HepG2 (cell line): ENCODE measurements around the gene KIAA1191. TPM values are rescaled to one million over a fixed set of nuclear protein-coding genes. Genes with fewer than 3 reads are reported as not detected.

Experiments
- ADNP ChIP-seq: sonication (generic); formaldehyde crosslinking; IDR thresholded peaks from 2 replicates; pipeline ENCODE4 v1.4.0; 2020; ENCODE audit warnings: missing genetic modification reagents
- FOXP1 ChIP-seq, 2 experiments: fragments of 450-650 bp in 1 of 2; IDR thresholded peaks; 2 replicates each; pipeline ENCODE4 v1.6.1; 2017 to 2018; ENCODE audit warnings: antibody characterized with exemption in 1 of 2
- HES4 ChIP-seq: sonication (generic); formaldehyde crosslinking; IDR thresholded peaks from 2 replicates; pipeline ENCODE4 v1.9.0; 2021; ENCODE audit warnings: mild to moderate bottlenecking, missing genetic modification reagents, borderline replicate concordance
- MED1 ChIP-seq: sonication (generic); formaldehyde crosslinking; IDR thresholded peaks from 2 replicates; pipeline ENCODE4 v1.4.0; 2020; ENCODE audit warnings: missing genetic modification reagents
- MXD4 ChIP-seq: IDR thresholded peaks from 2 replicates; pipeline ENCODE4 v1.6.1; 2016; ENCODE audit warnings: mild to moderate bottlenecking, missing biosample characterization, missing genetic modification reagents
- PHF8 ChIP-seq: sonication (generic); formaldehyde crosslinking; IDR thresholded peaks from 2 replicates; pipeline ENCODE4 v1.5.0; 2020; ENCODE audit warnings: missing genetic modification reagents
- POLR2AphosphoS5 ChIP-seq: IDR thresholded peaks from 2 replicates; pipeline ENCODE4 v1.6.1; 2012; ENCODE audit warnings: low read depth, low read length
- PRMT3 ChIP-seq: sonication (generic); formaldehyde crosslinking; IDR thresholded peaks from 2 replicates; pipeline ENCODE4 v1.8.1; 2022; ENCODE audit warnings: low read depth, mild to moderate bottlenecking, moderate library complexity, missing genetic modification reagents, borderline replicate concordance
- THAP8 ChIP-seq: sonication (generic); formaldehyde crosslinking; IDR thresholded peaks from 2 replicates; pipeline ENCODE4 v1.5.1; 2020; ENCODE audit warnings: missing genetic modification reagents, mild to moderate bottlenecking, borderline replicate concordance
- TIGD3 ChIP-seq: sonication (generic); formaldehyde crosslinking; IDR thresholded peaks from 2 replicates; pipeline ENCODE4 v1.5.1; 2020; ENCODE audit warnings: mild to moderate bottlenecking, missing genetic modification reagents, borderline replicate concordance
- USF2 ChIP-seq, 2 experiments: sonication (generic) in 1 of 2; formaldehyde crosslinking in 1 of 2; IDR thresholded peaks; 2 replicates each; pipeline versions ENCODE4 v1.5.1 to v1.6.1; 2011 to 2020; ENCODE audit warnings: borderline replicate concordance in 1 of 2, low read depth in 1 of 2, low read length in 1 of 2, mild to moderate bottlenecking in 1 of 2, missing genetic modification reagents in 1 of 2, moderate library complexity in 1 of 2
- ZBTB26 ChIP-seq: IDR thresholded peaks from 2 replicates; pipeline ENCODE4 v1.6.1; 2016; ENCODE audit warnings: missing compliant biosample characterization, missing genetic modification reagents, borderline replicate concordance
- ZNF333 ChIP-seq: sonication (generic); formaldehyde crosslinking; IDR thresholded peaks from 2 replicates; pipeline ENCODE4 v1.4.0; 2020; ENCODE audit warnings: mild to moderate bottlenecking, missing genetic modification reagents, borderline replicate concordance
- ZNF451 ChIP-seq: sonication (generic); formaldehyde crosslinking; IDR thresholded peaks from 2 replicates; pipeline ENCODE4 v1.5.0; 2020; ENCODE audit warnings: mild to moderate bottlenecking, missing genetic modification reagents
- ZNF547 ChIP-seq: sonication (generic); formaldehyde crosslinking; IDR thresholded peaks from 2 replicates; pipeline ENCODE4 v1.5.1; 2020; ENCODE audit warnings: mild to moderate bottlenecking, missing genetic modification reagents
- ZNF580 ChIP-seq: IDR thresholded peaks from 2 replicates; pipeline ENCODE4 v1.6.1; 2016; ENCODE audit warnings: low read depth, borderline replicate concordance
- ZNF644 ChIP-seq: IDR thresholded peaks from 2 replicates; pipeline ENCODE4 v1.6.1; 2016; ENCODE audit warnings: low read depth
- polyA plus RNA-seq, 8 experiments: library from polyadenylated mRNA; depleted of rRNA in 3 of 8; stranded (reverse) in 7 of 8; unstranded in 1 of 8; fragments of >200 nt; fragmentation: Illumina TruSeq in 4 of 8; extraction: Trizol in 4 of 8; gene quantifications; 2 replicates each; pipeline versions ENCODE4 v1.2.1 to v1.2.3, GENCODE V29; 2011 to 2016; ENCODE audit warnings: low read depth in 4 of 8, missing spikeins in 1 of 8, mixed read lengths in 1 of 8; ENCODE audit not compliant: insufficient read depth in 1 of 8
- total RNA-seq, 5 experiments: library from RNA; depleted of rRNA; stranded (reverse); fragments of >200 nt; fragmentation: Illumina TruSeq; extraction: Trizol; gene quantifications; 2 replicates each; pipeline ENCODE4 v1.2.3, GENCODE V29; 2016; ENCODE audit warnings: low read depth in 1 of 5

Gene KIAA1191
- total and polyA plus RNA-seq, 2 of the 13 experiments (the other 11 are each of a cell fraction or from before 2014, with no cell fraction given), result 63.6 to 103 TPM

GRCh38 chr5:176389135-176390123 lies 27.9 kb upstream of the KIAA1191 start (continued):
- no peak for TF ChIP-seq USF2 (IDR thresholded peaks at IDR 0.05; ENCODE audit: low read depth, low read length)
- no peak for TF ChIP-seq USF2 (CRISPR knock-in tag; IDR thresholded peaks at IDR 0.05; ENCODE audit: borderline replicate concordance)
- TF ChIP-seq MED1 (CRISPR knock-in tag), result 0 out of 2 replicates have a peak, but pooled peaks have one; percentile 4
- TF ChIP-seq ZNF644, result no peak
- TF ChIP-seq ZNF580 (CRISPR knock-in tag), result no peak
- no peak for TF ChIP-seq ADNP (CRISPR knock-in tag)
- no peak for TF ChIP-seq ZNF333 (CRISPR knock-in tag)
- TF ChIP-seq THAP8 (CRISPR knock-in tag), result 0 out of 2 replicates have a peak, but pooled peaks have one; percentile 76
- 0 out of 2 replicates have a peak, but pooled peaks have one; percentile 27 for TF ChIP-seq HES4
- TF ChIP-seq FOXP1 (IDR thresholded peaks at IDR 0.05), result no peak
- no peak for TF ChIP-seq FOXP1 (CRISPR knock-in tag; IDR thresholded peaks at IDR 0.05)
- no peak for TF ChIP-seq ZNF547
- 0 out of 2 replicates have a peak, but pooled peaks have one; percentile 44 for TF ChIP-seq ZNF451 (CRISPR knock-in tag)
- peak; percentile 85 for TF ChIP-seq POLR2AphosphoS5
- TF ChIP-seq PRMT3 (CRISPR knock-in tag), result no peak
- 0 out of 2 replicates have a peak, but pooled peaks have one; percentile 41 for TF ChIP-seq ZBTB26 (CRISPR knock-in tag)
- peak; percentile 73; the same call in 1 of the 2 replicates for TF ChIP-seq PHF8 (CRISPR knock-in tag)
- no peak for TF ChIP-seq TIGD3 (CRISPR knock-in tag)
- TF ChIP-seq MXD4, result 0 out of 2 replicates have a peak, but pooled peaks have one; percentile 5
